ENCODE measurements around the gene DNAH1.

DNAH1 gene

DNA sequence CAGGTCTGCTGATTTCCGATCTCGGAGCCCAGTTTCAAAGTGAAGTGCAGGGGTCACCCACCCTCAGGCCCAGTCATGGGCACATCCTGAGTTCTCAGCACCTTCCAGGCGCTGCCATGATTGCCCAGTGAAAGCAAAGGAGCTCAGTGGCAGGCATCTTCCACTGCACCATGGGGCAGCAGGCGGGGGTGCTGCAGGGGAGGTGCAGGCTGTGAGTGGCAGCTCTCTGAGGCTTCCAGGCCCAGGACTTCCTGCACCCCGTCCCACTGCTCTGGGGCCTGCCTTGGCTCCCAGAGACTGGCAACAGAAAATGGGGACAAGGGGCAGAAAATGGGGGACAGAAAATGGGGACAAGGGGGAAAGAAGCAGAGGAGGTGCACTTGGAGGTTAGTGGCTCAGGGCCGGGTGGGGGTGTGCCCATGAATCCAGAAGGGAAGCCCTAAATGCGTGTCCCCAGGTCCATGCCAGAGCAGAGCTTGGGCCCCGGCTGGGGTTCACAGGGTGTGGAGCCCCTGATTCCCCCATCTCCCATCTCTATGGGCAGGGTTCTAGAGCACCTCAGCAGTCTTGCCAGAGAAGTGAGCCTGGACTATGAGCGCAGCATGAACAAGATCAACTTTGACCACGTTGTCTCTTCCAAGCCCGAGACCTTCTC lies 28.0 kb downstream of the DNAH1 start:
- no peak for DNase-seq

DNA sequence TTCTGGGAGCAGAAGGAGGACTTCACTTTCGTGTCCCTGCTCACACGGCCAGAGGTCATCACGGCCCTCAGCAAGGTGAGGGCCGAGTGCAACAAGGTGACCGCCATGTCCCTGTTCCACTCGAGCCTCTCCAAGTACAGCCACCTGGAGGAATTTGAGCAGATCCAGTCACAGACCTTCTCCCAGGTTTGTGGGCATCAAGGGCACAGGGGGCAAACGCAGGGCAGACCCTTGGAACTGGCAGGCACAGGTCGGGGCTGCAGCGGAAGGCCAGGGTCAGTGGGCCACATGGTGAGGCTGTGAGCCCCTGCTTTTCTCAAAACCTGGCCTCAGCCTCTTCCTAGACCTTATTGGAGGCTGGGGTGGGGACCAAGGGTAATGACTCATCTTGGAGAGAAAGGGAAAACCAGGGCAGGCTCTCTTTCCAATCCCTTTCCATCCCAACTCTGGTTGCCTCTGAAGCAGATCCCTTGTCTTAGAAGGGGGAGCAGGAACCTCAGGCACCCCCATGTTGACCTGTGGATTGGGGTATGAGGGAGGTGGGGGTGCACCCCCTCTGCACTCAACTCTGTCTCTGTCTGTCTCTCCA lies 29.5 kb downstream of the DNAH1 start:
- DNase-seq = no peak

- DNase-seq = no peak
These were observed 30.8 kb downstream of the DNAH1 start for GRCh38 chr3:52346623-52347530.

DNA sequence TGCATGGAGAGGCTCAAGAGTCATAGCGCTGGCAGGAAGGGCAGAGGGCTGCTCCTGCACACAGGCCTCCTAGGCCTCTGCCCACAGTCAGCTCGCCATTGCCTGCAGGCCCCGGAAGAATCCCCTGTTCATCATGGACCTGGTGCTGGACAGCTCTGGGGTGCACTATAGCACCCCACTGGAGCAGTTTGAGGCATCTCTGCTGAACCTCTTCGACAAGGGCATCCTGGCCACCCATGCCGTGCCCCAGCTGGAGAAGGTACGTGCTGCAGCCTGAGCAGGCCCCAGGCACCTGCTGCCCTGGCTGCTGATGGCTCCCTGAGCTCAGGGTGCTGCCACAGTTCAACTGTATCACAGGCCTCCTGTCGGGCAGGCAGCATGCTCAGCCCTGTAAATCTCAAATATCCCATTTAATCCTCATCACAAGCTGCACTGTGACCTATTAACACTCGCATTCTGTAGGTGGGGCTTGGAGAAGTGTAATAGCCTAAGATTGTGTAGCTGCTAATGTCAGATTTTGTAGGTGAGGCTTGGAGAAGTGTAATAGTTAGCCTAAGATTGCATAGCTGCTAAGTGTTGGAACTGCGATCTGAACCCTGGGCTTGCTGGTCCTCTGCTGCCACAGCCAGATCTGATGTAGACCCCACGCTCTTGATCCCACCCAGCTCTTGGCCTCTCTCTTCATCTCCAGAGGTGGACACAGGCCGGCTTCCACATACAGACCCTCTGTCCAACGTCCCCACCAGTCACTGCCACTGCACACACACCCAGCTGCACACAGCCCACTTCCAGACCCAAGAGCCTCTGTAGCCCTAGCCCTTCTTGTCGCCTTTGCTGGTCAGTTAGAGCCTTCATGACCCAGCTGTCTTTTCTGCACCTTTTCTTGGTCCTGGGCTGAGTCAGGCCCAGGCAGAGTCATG lies 31.9 kb downstream of the DNAH1 start:
- DNase-seq = no peak

DNA sequence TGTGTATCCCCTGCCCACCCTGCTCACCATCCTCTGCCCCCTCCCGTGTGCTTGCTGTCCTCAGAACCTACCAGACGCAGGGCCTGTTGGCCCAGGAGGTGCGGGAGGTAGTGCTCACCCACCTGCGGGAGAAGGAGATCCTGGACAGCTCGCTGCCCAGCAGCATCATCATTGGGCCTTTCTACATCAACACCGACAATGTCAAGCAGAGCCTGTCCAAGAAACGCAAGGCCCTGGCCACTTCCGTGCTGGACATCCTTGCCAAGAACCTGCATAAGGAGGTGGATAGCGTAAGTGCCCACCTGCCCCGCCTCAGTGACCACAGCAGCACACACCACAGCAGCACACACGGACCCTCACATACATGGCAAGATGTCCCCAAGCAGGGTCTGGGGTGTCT lies 33.0 kb downstream of the DNAH1 start:
- DNase-seq = no peak

- DNase-seq = no peak
These were observed 33.7 kb downstream of the DNAH1 start for GRCh38 chr3:52349611-52350395.

GRCh38 chr3:52350416-52350815 lies 34.3 kb downstream of the DNAH1 start:
- no peak for DNase-seq

DNA sequence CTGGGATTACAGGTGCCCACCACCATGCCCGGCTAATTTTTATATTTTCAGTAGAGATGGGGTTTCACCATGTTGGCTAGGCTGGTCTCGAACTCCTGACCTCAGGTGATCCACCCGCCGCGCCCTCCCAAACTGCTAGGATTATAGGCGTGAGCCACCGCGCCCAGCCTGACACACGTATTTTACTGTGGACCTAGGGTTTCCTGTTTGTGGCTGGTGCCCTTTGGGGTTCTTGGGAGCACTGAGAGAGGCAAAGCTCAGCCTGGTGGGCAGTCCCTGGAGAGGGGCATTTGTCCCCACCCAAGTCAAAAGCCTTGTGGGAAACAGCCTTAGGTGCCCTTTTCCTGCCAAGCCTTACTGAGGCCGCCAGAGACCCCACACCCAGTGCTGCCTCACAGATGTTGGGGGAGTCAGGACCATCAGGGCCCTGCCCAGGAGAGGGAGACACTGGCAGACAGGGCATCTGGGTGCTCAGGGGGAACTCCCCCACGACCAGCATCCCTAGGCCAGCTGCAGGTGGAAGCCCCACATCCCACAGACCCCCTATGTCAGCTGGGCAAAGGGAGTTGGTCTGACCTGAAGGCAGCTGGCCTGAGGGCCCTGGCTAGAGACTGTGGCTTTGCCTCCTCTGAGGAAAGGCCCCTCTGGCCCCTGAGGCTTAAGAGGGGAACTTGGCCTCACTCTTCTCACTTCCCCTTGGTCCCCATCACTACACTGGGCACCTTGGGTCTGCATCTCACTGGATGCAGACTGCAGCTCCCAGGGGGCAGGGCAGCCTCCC lies 35.1 kb downstream of the DNAH1 start:
- DNase-seq = no peak

DNA sequence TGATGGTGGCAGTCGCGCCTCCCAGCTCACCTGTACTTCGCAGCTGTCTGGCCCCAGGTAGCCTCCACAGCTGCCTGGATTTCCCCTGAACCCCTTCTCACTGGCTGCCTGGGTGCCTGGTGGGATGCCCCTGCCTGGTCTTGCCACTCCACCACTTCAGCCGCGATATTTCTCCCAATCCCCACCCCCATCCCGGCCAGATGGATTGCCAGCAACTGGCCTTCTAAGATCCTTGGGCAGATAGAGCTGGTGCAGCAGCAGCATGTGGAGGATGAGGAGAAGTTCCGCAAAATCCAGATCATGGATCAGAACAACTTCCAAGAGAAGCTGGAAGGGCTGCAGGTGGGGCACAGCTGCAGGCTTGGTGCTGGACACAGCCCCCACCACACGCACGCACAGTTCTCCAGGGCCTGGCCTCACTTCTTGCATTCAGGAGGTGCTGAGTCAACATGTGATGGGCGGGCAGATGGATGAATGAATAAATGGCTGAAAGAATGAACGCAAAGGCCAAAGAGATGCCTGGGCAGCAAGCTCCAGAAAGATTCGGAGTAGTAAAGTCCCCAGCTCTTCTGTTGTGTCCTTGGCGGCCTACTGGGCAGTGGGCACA lies 35.7 kb downstream of the DNAH1 start:
- no peak for DNase-seq

DNA sequence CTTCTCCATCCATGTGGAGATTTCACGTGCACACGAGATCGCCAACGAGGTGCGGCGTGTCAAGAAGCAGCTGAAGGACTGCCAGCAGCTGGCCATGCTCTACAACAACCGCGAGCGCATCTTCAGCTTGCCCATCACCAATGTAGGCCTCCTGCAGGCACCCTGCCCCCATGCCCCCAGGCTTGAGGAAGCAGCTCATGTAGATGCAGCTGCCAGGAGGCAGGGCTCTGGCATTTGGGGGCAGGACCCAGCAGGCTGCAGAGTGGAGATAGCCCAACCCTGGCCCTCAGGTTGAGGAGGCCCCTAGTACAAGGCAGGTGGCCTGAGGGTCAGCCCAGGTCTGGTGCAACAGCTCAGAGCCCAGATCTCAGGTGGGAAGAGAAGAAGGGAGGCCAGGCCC lies 36.4 kb downstream of the DNAH1 start:
- DNase-seq = no peak

DNA sequence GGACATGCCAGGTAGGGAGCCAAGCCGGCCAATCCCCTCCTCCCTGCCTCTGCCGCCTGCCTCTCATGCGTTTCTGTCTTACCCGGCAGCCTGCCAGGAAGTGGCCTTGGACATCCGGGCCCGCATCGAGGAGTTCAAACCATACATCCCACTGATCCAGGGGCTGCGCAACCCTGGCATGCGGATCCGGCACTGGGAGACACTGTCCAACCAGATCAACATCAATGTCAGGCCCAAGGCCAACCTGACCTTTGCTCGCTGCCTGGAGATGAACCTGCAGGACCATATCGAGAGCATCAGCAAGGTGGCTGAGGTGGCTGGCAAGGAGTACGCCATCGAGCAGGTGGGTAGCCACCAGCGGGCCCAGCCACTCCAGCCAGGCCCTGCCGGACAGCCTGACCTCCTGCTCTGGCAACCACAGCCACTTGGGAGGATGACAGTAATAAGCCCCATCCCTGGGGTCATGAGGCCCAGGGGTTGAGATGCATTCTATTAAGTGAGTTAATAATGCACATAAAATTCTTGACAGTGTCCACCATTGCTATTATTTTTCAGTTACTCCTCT lies 37.3 kb downstream of the DNAH1 start:
- no peak for DNase-seq

- DNase-seq = no peak
These were observed 38.6 kb downstream of the DNAH1 start for GRCh38 chr3:52354676-52355075.

- no peak for DNase-seq
These were observed 39.4 kb downstream of the DNAH1 start for GRCh38 chr3:52355526-52355925.

- no peak for DNase-seq
These were observed 40.0 kb downstream of the DNAH1 start for GRCh38 chr3:52356126-52356525.

DNA sequence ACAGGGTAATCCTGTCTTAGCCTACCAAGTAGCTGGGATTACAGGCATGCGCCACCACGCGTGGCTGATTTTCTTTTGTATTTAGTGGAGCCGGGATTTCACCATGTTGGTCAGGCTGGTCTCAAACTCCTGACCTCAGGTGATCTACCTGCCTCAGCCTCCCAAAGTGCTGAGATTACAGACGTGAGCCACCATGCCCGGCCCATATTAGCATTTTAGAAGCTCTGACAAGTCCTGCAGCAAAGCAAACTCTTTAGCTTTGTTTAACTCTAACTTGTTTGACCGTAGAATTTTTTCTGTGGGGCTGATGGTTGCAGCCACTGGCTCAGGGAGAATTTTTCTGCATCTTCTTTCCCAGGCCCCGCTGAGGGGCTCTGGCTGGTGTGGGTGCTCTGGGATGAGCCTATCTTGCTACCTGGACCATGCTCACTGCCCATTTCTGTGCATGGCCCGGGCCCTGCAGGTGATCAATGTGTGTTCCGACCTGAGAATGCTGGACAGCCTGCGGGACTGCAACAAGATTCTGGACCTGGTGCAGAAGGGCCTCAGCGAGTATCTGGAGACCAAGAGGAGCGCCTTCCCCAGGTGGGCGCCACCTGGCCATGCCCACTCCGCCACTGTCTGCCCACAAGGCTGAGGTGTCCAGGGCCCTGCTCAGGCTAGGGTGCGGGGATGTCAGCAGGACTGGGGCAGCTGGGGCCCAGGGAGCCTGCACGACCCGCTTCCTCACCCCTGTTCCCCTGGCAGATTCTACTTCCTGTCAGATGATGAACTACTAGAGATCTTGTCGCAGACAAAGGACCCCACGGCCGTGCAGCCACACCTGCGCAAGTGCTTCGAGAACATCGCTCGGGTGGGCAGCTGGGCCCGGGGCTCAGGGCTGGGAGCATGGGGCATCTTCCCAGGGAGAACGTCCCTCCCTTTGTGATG lies 41.3 kb downstream of the DNAH1 start:
- DNase-seq = no peak

GRCh38 chr3:52358362-52358940 lies 42.3 kb downstream of the DNAH1 start:
- DNase-seq = no peak

GRCh38 chr3:52359116-52359855 lies 43.2 kb downstream of the DNAH1 start:
- no peak for DNase-seq

DNA sequence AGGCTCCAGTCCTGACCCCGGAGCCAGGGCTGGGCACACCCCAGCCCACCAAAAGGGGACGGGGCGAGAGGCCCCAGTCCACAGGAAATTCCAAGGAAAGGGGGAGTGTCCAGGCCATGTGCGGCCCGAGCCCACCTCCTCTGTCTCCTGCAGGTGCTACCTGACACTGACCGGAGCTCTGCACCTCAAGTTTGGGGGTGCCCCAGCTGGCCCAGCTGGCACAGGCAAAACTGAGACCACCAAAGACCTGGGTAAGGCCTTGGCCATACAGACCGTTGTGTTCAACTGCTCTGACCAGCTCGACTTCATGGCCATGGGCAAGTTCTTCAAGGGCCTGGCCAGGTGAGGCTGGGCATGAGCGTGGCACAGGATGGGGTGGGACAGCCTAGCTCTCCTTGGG lies 44.9 kb downstream of the DNAH1 start:
- no peak for DNase-seq
